GM12875 (cell line): ENCODE measurements around the gene OSBPL8.

Experiments used
- H3K4me3 ChIP-seq: one replicate; pipeline ENCODE4 v1.5.1; 2011; ENCODE audit warnings: low read depth, low read length, control low read depth
- TF ChIP-seq, protein P1 (sequence below): IDR thresholded peaks from 2 replicates; pipeline ENCODE4 v1.5.1; 2011; ENCODE audit warnings: low read depth, mild to moderate bottlenecking, control low read depth, inconsistent platforms, low read length, moderate library complexity, borderline replicate concordance; ENCODE audit not compliant: insufficient read depth

OSBPL8 gene

DNA sequence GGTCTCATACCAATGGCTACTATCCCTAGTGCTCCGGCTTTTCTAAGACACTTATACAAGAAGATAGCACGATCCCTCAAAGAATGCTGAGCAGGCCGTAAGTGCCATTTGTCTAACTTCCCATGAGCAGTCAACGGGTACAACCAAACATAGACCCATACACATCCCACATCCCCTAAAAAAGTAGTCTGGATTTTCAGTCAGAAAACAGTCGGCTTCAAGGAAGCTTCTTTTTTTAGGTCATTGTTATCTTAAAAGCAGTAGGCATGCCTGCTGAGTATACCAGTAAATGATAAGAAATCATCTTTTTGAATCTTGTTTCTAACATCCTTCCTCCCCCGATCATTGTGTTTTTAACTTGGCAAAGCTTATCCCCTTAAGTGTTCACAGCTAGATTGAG lies 19.8 kb downstream of the OSBPL8 start:
- TF ChIP-seq, protein P1, sequence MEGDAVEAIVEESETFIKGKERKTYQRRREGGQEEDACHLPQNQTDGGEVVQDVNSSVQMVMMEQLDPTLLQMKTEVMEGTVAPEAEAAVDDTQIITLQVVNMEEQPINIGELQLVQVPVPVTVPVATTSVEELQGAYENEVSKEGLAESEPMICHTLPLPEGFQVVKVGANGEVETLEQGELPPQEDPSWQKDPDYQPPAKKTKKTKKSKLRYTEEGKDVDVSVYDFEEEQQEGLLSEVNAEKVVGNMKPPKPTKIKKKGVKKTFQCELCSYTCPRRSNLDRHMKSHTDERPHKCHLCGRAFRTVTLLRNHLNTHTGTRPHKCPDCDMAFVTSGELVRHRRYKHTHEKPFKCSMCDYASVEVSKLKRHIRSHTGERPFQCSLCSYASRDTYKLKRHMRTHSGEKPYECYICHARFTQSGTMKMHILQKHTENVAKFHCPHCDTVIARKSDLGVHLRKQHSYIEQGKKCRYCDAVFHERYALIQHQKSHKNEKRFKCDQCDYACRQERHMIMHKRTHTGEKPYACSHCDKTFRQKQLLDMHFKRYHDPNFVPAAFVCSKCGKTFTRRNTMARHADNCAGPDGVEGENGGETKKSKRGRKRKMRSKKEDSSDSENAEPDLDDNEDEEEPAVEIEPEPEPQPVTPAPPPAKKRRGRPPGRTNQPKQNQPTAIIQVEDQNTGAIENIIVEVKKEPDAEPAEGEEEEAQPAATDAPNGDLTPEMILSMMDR = no peak
- no peak overlapping the region for H3K4me3 ChIP-seq

DNA sequence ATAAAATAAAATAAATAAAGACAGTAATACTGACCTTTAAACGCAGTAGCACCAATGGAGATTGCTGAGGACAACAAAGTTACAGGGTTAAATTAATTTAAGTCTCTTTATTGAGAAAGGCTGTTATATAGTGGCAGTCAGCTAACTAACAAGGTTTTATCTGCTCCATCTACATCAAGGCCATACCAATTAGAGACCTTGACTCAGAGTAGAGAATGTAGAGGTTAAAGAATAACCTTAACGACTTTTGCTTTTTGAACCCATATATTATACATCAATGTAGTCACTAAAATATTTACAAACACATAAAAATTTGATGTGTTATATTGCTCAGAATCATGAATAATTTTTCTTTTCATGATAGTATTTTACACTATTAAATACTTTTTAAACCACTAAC lies 21.6 kb downstream of the OSBPL8 start:
- no peak overlapping the region for H3K4me3 ChIP-seq
- TF ChIP-seq, protein P1 = no peak

DNA sequence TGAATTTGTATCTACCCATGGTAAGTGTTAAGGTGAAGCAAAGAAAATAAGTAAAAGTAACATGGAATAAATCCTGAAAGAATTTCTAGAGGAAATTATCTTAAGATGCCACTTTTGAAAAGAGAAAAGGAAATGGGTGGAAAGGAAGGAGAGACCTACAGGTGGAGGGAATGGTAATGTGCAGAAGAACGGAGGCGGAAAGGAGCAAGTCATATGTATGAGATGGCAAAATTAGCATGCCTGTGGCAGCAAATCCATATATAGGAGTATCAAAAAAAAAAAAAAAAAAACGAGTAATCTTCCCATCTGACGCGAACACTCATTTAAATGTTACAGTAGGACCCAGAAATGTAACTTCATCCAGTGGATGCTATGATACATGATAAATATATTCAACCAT lies 23.0 kb downstream of the OSBPL8 start:
- H3K4me3 ChIP-seq = no peak overlapping the region
- TF ChIP-seq, protein P1 = no peak

DNA sequence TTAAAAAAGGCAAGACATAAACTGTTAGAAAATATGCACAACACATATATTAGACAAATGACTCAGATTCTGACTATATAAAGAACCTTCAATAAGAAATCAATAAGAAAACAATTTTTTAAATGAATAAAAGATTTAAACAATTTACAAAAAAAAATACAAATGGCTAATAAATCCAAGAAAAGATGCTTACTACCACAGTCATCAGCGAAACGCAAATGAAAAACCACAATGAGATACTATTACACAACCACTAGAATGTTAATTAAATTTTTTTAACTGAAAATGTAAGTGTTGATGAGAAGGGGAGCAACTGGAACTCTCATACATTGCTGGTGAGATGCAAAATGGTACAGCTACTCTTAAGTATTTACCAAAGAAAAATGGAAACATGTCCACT lies 24.4 kb downstream of the OSBPL8 start:
- TF ChIP-seq, protein P1 = no peak
- no peak overlapping the region for H3K4me3 ChIP-seq

DNA sequence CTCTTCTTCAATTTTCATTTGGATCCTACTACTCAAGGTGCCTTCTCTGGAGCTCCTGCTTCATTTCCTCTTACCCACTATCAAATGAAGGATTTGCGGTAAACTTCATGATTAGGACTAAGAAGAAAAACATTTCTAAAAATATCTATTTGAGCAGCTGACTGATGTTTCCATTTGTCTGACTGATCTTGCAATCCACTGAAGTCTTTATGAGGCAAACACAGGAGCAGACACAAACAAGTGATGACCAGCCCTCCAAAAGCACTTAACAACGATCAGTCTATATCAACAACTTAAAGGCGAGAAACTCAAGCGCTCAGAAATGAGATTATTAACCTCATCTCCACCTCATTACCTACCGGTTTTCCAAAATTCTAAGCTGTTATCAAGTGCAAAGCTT lies 26.2 kb downstream of the OSBPL8 start:
- no peak overlapping the region for H3K4me3 ChIP-seq
- TF ChIP-seq, protein P1 = no peak

DNA sequence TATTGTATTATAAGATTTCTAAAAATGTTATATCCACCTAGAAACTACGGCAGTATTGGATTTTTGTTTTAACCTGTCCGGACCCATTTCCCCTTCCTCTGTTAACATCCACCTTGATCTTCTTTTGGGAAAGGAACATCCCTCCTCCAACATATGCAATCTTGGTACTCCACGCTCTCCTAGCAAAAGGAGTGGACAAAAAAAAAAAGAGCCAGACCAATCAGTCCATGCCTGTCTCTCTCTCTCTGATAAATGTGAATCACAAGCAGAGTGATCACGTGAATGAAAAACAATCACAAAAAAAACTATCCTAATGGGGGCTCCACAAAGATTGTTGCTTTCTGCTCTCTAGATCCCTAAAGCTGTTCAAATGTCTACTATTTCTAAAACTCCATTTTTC lies 27.1 kb downstream of the OSBPL8 start:
- H3K4me3 ChIP-seq = no peak overlapping the region
- TF ChIP-seq, protein P1 = no peak

DNA sequence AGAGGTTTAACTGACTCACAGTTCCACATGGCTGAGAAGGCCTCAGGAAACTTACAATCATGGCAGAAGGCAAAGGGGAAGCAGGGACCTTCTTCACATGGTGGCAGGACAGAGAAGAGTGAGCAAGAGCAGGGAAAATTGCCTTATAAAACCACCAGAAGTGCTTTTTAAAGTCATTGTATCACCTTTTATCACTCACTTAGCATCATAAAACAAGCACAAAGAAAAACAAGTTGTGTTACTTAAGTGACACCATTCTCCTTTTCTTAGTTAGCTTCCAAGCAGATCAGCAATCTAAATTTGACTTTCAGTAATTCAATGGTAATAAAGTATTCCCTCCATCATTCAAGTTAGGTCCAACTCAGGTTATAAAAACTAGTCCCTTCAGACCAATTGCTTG lies 28.5 kb downstream of the OSBPL8 start:
- TF ChIP-seq, protein P1 = no peak
- H3K4me3 ChIP-seq = no peak overlapping the region
